ENCODE measurements around the gene ZSCAN5B.
A peak's percentile ranks its signal among the peaks of the same experiment; 100 is the strongest.
"Not testable (repeated sequence)": the region's sequence is repeated elsewhere in the genome, so short reads cannot be mapped to it uniquely, and the experiment has no call there.

Gene ZSCAN5B

DNA sequence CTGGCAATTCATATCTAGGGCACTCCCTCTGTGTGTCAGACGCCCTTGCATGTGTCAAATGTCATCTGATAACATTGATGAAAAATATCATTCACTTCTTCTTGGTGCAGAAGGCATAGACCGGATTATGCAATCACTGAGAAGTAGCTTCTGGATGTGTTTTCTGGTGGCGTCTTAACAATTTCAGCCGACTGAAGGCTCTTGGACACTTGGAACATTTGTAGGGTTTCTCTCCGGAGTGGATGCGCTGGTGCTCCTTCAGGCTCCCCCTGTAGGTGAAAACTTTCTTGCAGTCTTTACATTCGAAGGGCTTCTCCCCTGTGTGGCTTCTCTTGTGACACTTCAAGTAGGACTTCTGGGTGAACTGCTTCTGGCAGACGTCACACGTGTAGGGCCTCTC, 23.9 kb upstream of the ZSCAN5B start:
- not testable (repeated sequence) for H3K4me1 Mint-ChIP-seq, H3K27ac Mint-ChIP-seq, H3K4me3 Mint-ChIP-seq, DNase-seq
- H3K9me3 Mint-ChIP-seq, result peaks cover 32% of the 10 kb centered on the region
- H3K36me3 Mint-ChIP-seq (ENCODE audit: low read depth), result peaks cover 40% of the 10 kb centered on the region
- TF ChIP-seq CTCF (IDR thresholded peaks at IDR 0.05), result peak; percentile 14
- H3K27me3 Mint-ChIP-seq (ENCODE audit: low read depth, poor library complexity), result peaks cover 13% of the 10 kb centered on the region

DNA sequence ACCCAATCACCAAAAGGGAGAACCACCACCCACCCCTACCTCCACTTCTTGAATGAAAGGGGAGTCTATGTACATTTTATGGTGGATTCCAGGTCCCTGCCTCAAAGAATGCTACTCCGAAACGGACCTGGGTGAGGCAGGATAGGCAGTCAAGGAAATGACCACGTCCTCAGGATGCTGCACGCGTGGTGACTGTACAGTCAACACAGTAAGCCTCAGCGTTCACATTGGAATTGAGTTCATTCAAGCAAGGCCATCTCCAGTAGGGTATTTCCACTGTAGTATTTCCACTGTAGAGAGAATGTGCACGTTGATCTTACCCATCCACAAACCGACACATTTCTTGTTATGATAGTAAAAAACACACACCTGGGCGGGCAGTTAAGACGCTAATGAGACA, 21.4 kb upstream of the ZSCAN5B start:
- no peaks in the 10 kb centered on the region for H3K4me1 Mint-ChIP-seq
- TF ChIP-seq CTCF (IDR thresholded peaks at IDR 0.05), result no peak
- DNase-seq, result no peak
- H3K27ac Mint-ChIP-seq, result no peak overlapping the region
- H3K36me3 Mint-ChIP-seq (ENCODE audit: low read depth), result peaks cover 40% of the 10 kb centered on the region
- peaks cover 50% of the 10 kb centered on the region for H3K9me3 Mint-ChIP-seq
- peaks cover 16% of the 10 kb centered on the region for H3K27me3 Mint-ChIP-seq (ENCODE audit: low read depth, poor library complexity)
- H3K4me3 Mint-ChIP-seq, result no peak overlapping the region

GRCh38 chr19:56217039-56217949, 19.7 kb upstream of the ZSCAN5B start:
- TF ChIP-seq CTCF (IDR thresholded peaks at IDR 0.05), result no peak
- Mint-ChIP-seq H3K4me3 (peak overlapping the region; percentile 23), H3K27ac (peak overlapping the region; percentile 25), H3K9me3 (peaks cover 58% of the 10 kb centered on the region), H3K4me1 (no peaks in the 10 kb centered on the region), H3K27me3 (ENCODE audit: low read depth, poor library complexity) (peaks cover 13% of the 10 kb centered on the region), H3K36me3 (ENCODE audit: low read depth) (peaks cover 26% of the 10 kb centered on the region)
- DNase-seq, result peak; percentile 9

DNA sequence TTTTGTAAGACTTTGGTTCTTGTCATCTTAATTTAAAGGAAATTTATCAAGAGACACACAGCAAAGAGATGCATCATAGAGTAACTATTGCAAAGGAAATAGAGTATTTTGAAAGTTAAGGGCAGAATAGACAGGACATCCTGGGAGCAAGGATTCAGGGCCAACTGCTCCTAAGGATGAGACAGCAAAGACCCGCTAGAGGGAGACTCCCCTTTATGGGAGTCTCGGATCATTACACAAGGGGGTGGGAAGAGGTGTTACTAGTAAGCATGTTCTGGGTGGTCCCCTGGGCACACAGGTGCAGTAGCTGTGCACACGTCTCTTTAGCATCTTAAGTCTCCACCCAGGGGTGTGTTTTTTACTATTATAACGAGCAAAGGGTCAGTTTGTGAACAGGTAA, 14.1 kb upstream of the ZSCAN5B start:
- peaks cover 12% of the 10 kb centered on the region for H3K27me3 Mint-ChIP-seq (ENCODE audit: low read depth, poor library complexity)
- H3K4me1 Mint-ChIP-seq, result no peaks in the 10 kb centered on the region
- DNase-seq, result no peak
- H3K36me3 Mint-ChIP-seq (ENCODE audit: low read depth), result no peaks in the 10 kb centered on the region
- TF ChIP-seq CTCF (IDR thresholded peaks at IDR 0.05), result no peak
- peaks cover 80% of the 10 kb centered on the region for H3K9me3 Mint-ChIP-seq
- no peak overlapping the region for H3K27ac Mint-ChIP-seq
- H3K4me3 Mint-ChIP-seq, result no peak overlapping the region

DNA sequence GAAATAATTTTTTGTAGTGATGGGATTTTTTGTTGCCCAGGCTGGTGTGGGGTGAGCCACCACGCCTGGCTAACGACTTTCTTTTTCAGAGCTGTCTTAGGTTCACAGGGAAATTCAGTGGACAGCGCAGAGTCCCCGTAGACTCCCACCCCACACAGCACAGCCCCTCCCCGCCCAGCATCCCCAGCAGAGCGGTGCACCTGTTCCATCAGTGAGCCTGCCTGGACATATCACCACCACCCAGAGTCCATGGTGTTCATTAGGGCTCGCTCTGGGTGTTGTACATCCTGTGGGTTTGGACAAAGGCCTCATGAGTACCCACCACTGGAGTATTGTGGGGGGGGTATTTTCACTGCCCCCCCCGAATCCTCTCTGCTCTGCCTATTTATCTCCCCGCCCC, 12.5 kb upstream of the ZSCAN5B start:
- not testable (repeated sequence) for DNase-seq
- Mint-ChIP-seq H3K27me3 (ENCODE audit: low read depth, poor library complexity) (peaks cover 14% of the 10 kb centered on the region), H3K9me3 (peaks cover 75% of the 10 kb centered on the region)

GRCh38 chr19:56209091-56209490, 11.5 kb upstream of the ZSCAN5B start:
- Mint-ChIP-seq H3K36me3 (ENCODE audit: low read depth) (no peaks in the 10 kb centered on the region), H3K4me3 (no peak overlapping the region), H3K27ac (no peak overlapping the region), H3K27me3 (ENCODE audit: low read depth, poor library complexity) (peaks cover 11% of the 10 kb centered on the region), H3K4me1 (no peaks in the 10 kb centered on the region), H3K9me3 (peaks cover 66% of the 10 kb centered on the region)
- no peak for TF ChIP-seq CTCF (IDR thresholded peaks at IDR 0.05)
- DNase-seq, result no peak

More for the DNA sequence above, 12.5 kb upstream of the ZSCAN5B start:
- H3K4me1 Mint-ChIP-seq; H3K27ac Mint-ChIP-seq; H3K4me3 Mint-ChIP-seq; H3K36me3 Mint-ChIP-seq (ENCODE audit: low read depth): not testable (repeated sequence)

DNA sequence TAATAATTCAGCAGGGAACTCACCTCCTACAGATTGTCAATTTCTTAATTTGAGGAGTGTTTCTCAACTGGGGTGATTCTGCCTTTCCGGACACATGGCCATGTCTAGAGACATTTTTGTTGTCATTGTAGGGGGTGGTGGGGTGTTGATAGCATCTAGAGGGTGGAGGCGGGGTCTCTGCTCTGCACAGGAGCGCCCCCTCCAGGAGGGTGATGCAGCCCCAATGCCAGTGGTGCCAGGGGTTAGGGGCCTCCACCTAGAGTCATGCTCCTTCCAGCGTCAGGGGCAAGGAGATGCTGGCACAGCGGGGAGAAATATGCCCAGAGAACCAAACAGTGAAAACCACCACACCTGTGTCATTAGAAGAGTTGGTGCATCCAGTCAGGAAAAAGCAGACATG, 10.0 kb upstream of the ZSCAN5B start:
- H3K36me3 Mint-ChIP-seq (ENCODE audit: low read depth); DNase-seq; H3K4me1 Mint-ChIP-seq; H3K4me3 Mint-ChIP-seq; H3K27ac Mint-ChIP-seq: not testable (repeated sequence)
- peaks cover 59% of the 10 kb centered on the region for H3K9me3 Mint-ChIP-seq
- H3K27me3 Mint-ChIP-seq (ENCODE audit: low read depth, poor library complexity), result peaks cover 20% of the 10 kb centered on the region
